Measurements from ENCODE around the gene DNAH11. TPM values are rescaled to one million over a fixed set of nuclear protein-coding genes. Genes with fewer than 3 reads are reported as not detected.

DNAH11 gene
- total RNA-seq, 1 experiment from 2014 or later, result 0.39 TPM

DNA sequence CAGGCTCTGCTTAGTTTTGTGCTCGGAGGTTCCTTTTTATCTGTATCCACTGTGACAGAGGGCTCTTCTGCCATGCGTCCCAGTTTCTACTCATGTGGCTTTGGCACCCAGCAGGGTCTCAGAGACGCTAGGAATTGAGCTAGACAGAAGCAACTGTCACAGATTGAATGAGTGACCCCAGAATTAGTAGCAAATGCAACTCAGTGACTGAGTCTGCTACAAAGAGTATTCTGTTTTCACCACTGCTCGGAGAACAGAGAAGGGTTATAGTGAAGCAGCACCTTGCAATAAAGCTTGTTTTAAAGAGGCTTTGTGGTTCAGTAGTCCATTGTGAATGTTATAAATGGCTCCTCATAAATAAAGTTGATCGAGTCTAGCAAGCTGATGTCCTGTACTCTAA, 113.2 kb downstream of the DNAH11 start (continued):
- no peak for TF ChIP-seq REST (IDR thresholded peaks at IDR 0.05; ENCODE audit: low read depth)
- no peak for TF ChIP-seq ZNF274 (IDR thresholded peaks at IDR 0.05; ENCODE audit: low read depth, low read length)
- TF ChIP-seq POLR2AphosphoS5 (IDR thresholded peaks at IDR 0.05; ENCODE audit: low read depth, low read length), result no peak
- no peak for TF ChIP-seq CBX3 (IDR thresholded peaks at IDR 0.05; ENCODE audit: low read depth)
- no peak for TF ChIP-seq EZH2phosphoT487 (IDR thresholded peaks at IDR 0.05; ENCODE audit: borderline replicate concordance)
- no peak for TF ChIP-seq SRF (IDR thresholded peaks at IDR 0.05; ENCODE audit: low read depth)
- TF ChIP-seq POLR2A (IDR thresholded peaks at IDR 0.05; ENCODE audit: borderline replicate concordance, extremely low read depth, insufficient read depth, insufficient read length), result no peak
- no peak for TF ChIP-seq ATF3 (IDR thresholded peaks at IDR 0.05)
- no peak for TF ChIP-seq EZH2 (IDR thresholded peaks at IDR 0.05)
- TF ChIP-seq ZFX (IDR thresholded peaks at IDR 0.05), result no peak
- TF ChIP-seq SIN3A (IDR thresholded peaks at IDR 0.05; ENCODE audit: low read depth), result no peak
- TF ChIP-seq YY1 (IDR thresholded peaks at IDR 0.05; ENCODE audit: extremely low read depth, insufficient replicate concordance, low read depth, low read length), result no peak

DNA sequence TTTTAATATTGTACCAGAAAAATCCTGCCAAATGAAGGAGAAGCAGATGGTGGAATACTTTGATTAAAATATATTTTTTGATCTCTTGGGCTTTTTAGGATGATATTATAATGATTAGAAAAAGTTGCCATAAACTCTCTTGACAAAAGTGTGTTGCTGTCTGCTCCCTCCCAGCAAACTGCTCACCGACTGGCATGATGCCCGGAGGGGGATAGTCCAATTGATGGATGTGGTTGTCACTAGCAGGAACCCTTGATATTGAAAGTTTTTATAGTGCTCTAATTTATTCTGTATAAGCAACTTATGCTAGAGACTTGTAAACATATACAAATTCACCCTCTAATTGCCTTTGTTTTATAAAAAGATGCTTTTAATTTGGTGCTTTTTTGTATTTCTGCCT, 114.0 kb downstream of the DNAH11 start:
- Histone ChIP-seq H3K4me3 (replicated peaks in 1 of 2; ENCODE audit: low read depth in 1 of 2, low read length in 2 of 2) (no peak overlapping the region), H4K20me1 (ENCODE audit: insufficient read depth) (no peaks in the 10 kb centered on the region), H3K36me3 (ENCODE audit: control insufficient read depth in 1 of 2, insufficient read depth in 2 of 2, low read length in 2 of 2) (no peaks in the 10 kb centered on the region), H2AFZ (ENCODE audit: low read depth, low read length, poor library complexity, severe bottlenecking) (no peak overlapping the region), H3K27me3 (ENCODE audit: insufficient read depth, low read length) (no peaks in the 10 kb centered on the region), H3K9me2 (ENCODE audit: insufficient read depth) (no peaks in the 10 kb centered on the region), H3K9me3 (ENCODE audit: control insufficient read depth in 1 of 2, insufficient read depth in 1 of 2, low read depth in 1 of 2, low read length in 2 of 2) (peaks cover 0 to 7% of the 10 kb centered on the region in 2 experiments; a peak in 2 of 4 replicates), H3K4me2 (ENCODE audit: low read length) (no peak overlapping the region), H3K4me1 (ENCODE audit: control insufficient read depth in 1 of 2, insufficient read depth in 2 of 2, low read length in 2 of 2) (no peaks in the 10 kb centered on the region), H3K27ac (ENCODE audit: low read depth, low read length) (no peak overlapping the region), H3K79me2 (ENCODE audit: insufficient read depth, low read length) (no peaks in the 10 kb centered on the region), H3K9ac (ENCODE audit: low read length) (no peak overlapping the region)
- RAD21 ChIA-PET (ENCODE audit: low non-redundant PET in 1 of 2, low total read pairs in 2 of 2, uncharacterized antibody in 2 of 2, unreplicated experiment in 2 of 2), result no interaction called here
- POLR2A ChIA-PET, result no interaction called here
- intact Hi-C loops (cut with micrococcal nuclease), result no loop called here
- no TSS peak for BruUV-seq (replicated peaks)
- no peak for DNase-seq (ENCODE audit: low read depth, low spot score)
- no peak for ATAC-seq
- CTCF ChIA-PET, result no interaction called here
- TF ChIP-seq EGR1 (IDR thresholded peaks at IDR 0.05; ENCODE audit: low read depth) (no peak), YY1 (IDR thresholded peaks at IDR 0.05; ENCODE audit: extremely low read depth, insufficient replicate concordance, low read depth, low read length) (no peak), POLR2A (IDR thresholded peaks at IDR 0.05; ENCODE audit: borderline replicate concordance, extremely low read depth, insufficient read depth, insufficient read length) (no peak), REST (IDR thresholded peaks at IDR 0.05; ENCODE audit: low read depth) (no peak), TCF7L2 (IDR thresholded peaks at IDR 0.05; ENCODE audit: borderline replicate concordance, extremely low read depth, insufficient read depth, insufficient read length) (no peak), EZH2 (IDR thresholded peaks at IDR 0.05) (no peak), FOSL1 (IDR thresholded peaks at IDR 0.05; ENCODE audit: low read depth) (no peak), ELF1 (IDR thresholded peaks at IDR 0.05; ENCODE audit: borderline replicate concordance, low read depth) (no peak), CBX3 (IDR thresholded peaks at IDR 0.05; ENCODE audit: low read depth) (no peak)

Measured in HCT116 (cell line).